GM23248 (cell line): Measurements from ENCODE around the gene SMIM28.

ENCODE experiments used
- EZH2 ChIP-seq: fragments of 200-600 bp; sonication (generic); IDR thresholded peaks from 2 replicates; pipeline ENCODE4 v1.6.1; 2018; ENCODE audit warnings: antibody characterized with exemption, mild to moderate bottlenecking; ENCODE audit not compliant: insufficient read depth, poor library complexity, severe bottlenecking
- EZH2phosphoT487 ChIP-seq: fragments of 200-600 bp; sonication (generic); IDR thresholded peaks from 2 replicates; pipeline ENCODE4 v1.6.1; 2018; ENCODE audit warnings: antibody characterized with exemption, moderate library complexity, mild to moderate bottlenecking, low read depth; ENCODE audit not compliant: insufficient read depth

GRCh38 chr6:138336221-138336620 lies 41.5 kb upstream of the SMIM28 start:
- TF ChIP-seq EZH2 (no peak), EZH2phosphoT487 (no peak)
